ENCODE measurements around the gene ADIRF. TPM values are rescaled to one million over a fixed set of nuclear protein-coding genes. Genes with fewer than 3 reads are reported as not detected.

The ADIRF gene
- total RNA-seq, 4 donors from 2014 or later, result 79.1 to 131 (median 104) TPM

GRCh38 chr10:86957471-86958115 is 10.7 kb upstream of the ADIRF start, which contains the start of gene MMRN2:
MMRN2 (minus strand) TSS chr10:86957615; CDS start chr10:86957541, 74 bp downstream.
- 60% methylated on average over 9 of the region's 9 CpGs for WGBS
- H3K4me1 ChIP-seq, result peaks cover 81% of the 10 kb centered on the region
- DNase-seq (ENCODE audit: low spot score in 2 of 2), result no peak
- no peaks in the 10 kb centered on the region for H3K36me3 ChIP-seq
- no peaks in the 10 kb centered on the region for H3K27me3 ChIP-seq
- peak within 1 kb of the TSS; percentile 31 for H3K4me3 ChIP-seq
- no peaks in the 10 kb centered on the region for H3K9me3 ChIP-seq
- H3K27ac ChIP-seq, result peak within 1 kb of the TSS; percentile 63
- TF ChIP-seq POLR2AphosphoS5 (IDR thresholded peaks at IDR 0.05) (no peak), EP300 (IDR thresholded peaks at IDR 0.05) (no peak), CTCF (IDR thresholded peaks at IDR 0.05) (no peak), POLR2A (IDR thresholded peaks at IDR 0.05) (no peak)

- Histone ChIP-seq H3K27me3 (no peaks in the 10 kb centered on the region), H3K4me3 (peak within 1 kb of the TSS; percentile 31), H3K36me3 (no peaks in the 10 kb centered on the region), H3K4me1 (peaks cover 80% of the 10 kb centered on the region), H3K27ac (peak within 1 kb of the TSS; percentile 63), H3K9me3 (no peaks in the 10 kb centered on the region)
- WGBS, result 17% methylated on average over 4 of the region's 22 CpGs
- DNase-seq (ENCODE audit: low spot score in 2 of 2), result peak in 1 of 2 donors; percentile 73
- no peak for TF ChIP-seq CTCF (IDR thresholded peaks at IDR 0.05)
- no peak for TF ChIP-seq EP300 (IDR thresholded peaks at IDR 0.05)
- no peak for TF ChIP-seq POLR2A (IDR thresholded peaks at IDR 0.05)
- no peak for TF ChIP-seq POLR2AphosphoS5 (IDR thresholded peaks at IDR 0.05)
These were observed 10.0 kb upstream of the ADIRF start, which contains the start of gene SNCG for GRCh38 chr10:86958116-86958900. SNCG (plus strand) TSS chr10:86958599; CDS start chr10:86958698, 99 bp downstream.

GRCh38 chr10:86958901-86959736 is 9.2 kb upstream of the ADIRF start:
- TF ChIP-seq EP300 (IDR thresholded peaks at IDR 0.05) (no peak), POLR2AphosphoS5 (IDR thresholded peaks at IDR 0.05) (no peak), POLR2A (IDR thresholded peaks at IDR 0.05) (no peak), CTCF (IDR thresholded peaks at IDR 0.05) (no peak)
- peak in 1 of 2 donors; percentile 77 for DNase-seq (ENCODE audit: low spot score in 2 of 2)
- Histone ChIP-seq H3K4me3 (peak overlapping the region; percentile 31), H3K36me3 (no peaks in the 10 kb centered on the region), H3K4me1 (peaks cover 79% of the 10 kb centered on the region), H3K9me3 (no peaks in the 10 kb centered on the region), H3K27ac (peak overlapping the region; percentile 63), H3K27me3 (no peaks in the 10 kb centered on the region)
- WGBS, result 49% methylated on average over 14 of the region's 16 CpGs

GRCh38 chr10:86959737-86960002 is 8.6 kb upstream of the ADIRF start:
- TF ChIP-seq POLR2A (IDR thresholded peaks at IDR 0.05) (no peak), POLR2AphosphoS5 (IDR thresholded peaks at IDR 0.05) (no peak), EP300 (IDR thresholded peaks at IDR 0.05) (no peak), CTCF (IDR thresholded peaks at IDR 0.05) (no peak)
- H3K4me3 ChIP-seq, result peak overlapping the region; percentile 31

More at GRCh38 chr10:86959737-86960002, 8.6 kb upstream of the ADIRF start:
- DNase-seq (ENCODE audit: low spot score in 2 of 2), result no peak
- Histone ChIP-seq H3K4me1 (peaks cover 79% of the 10 kb centered on the region), H3K36me3 (no peaks in the 10 kb centered on the region), H3K27me3 (no peaks in the 10 kb centered on the region), H3K27ac (peak overlapping the region; percentile 63), H3K9me3 (no peaks in the 10 kb centered on the region)
- 100% methylated on average over 2 of the region's 2 CpGs for WGBS
